ENCODE results near the gene CD2.

DNA sequence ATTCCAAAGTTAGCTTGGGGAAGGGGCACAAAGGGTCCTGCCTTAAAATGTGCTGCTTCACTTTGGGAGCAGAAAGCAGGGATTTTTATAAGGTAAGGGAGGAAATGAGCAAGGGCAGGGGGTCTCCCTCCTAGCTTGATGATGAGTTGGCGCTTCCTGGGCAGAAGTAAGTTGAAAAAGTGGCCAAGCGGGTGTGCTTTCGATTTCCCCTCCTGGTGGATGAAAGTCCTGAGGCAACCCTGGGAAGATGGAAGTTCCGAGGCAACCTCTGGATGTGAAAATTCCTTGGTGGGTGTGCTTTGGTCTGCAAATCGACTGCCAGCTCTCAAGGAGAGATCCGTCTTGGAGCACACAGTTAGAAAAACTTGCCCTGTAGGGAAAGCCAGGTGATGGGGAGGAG lies 41.7 kb upstream of the CD2 start:
- TF ChIP-seq, protein P1, sequence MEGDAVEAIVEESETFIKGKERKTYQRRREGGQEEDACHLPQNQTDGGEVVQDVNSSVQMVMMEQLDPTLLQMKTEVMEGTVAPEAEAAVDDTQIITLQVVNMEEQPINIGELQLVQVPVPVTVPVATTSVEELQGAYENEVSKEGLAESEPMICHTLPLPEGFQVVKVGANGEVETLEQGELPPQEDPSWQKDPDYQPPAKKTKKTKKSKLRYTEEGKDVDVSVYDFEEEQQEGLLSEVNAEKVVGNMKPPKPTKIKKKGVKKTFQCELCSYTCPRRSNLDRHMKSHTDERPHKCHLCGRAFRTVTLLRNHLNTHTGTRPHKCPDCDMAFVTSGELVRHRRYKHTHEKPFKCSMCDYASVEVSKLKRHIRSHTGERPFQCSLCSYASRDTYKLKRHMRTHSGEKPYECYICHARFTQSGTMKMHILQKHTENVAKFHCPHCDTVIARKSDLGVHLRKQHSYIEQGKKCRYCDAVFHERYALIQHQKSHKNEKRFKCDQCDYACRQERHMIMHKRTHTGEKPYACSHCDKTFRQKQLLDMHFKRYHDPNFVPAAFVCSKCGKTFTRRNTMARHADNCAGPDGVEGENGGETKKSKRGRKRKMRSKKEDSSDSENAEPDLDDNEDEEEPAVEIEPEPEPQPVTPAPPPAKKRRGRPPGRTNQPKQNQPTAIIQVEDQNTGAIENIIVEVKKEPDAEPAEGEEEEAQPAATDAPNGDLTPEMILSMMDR (IDR thresholded peaks at IDR 0.05) = no peak
- no peak for TF ChIP-seq POLR2A (IDR thresholded peaks at IDR 0.05; ENCODE audit: low read depth)
- no peak for TF ChIP-seq EP300 (IDR thresholded peaks at IDR 0.05)
- TF ChIP-seq POLR2AphosphoS5 (IDR thresholded peaks at IDR 0.05) = no peak

Data from esophagus muscularis mucosa (tissue), 4 donors.